GM12874 (cell line): ENCODE measurements around the gene CHAC2.
A peak's percentile ranks its signal among the peaks of the same experiment; 100 is the strongest.

Experiments
- TF ChIP-seq, protein P1 (sequence below): IDR thresholded peaks from 2 replicates; pipeline ENCODE4 v1.5.1; 2011; ENCODE audit warnings: low read depth, mild to moderate bottlenecking, control low read depth, low read length, moderate library complexity; ENCODE audit not compliant: insufficient read depth

The CHAC2 gene

GRCh38 chr2:53819634-53820033, 52.0 kb downstream of the CHAC2 start:
- TF ChIP-seq, protein P1, sequence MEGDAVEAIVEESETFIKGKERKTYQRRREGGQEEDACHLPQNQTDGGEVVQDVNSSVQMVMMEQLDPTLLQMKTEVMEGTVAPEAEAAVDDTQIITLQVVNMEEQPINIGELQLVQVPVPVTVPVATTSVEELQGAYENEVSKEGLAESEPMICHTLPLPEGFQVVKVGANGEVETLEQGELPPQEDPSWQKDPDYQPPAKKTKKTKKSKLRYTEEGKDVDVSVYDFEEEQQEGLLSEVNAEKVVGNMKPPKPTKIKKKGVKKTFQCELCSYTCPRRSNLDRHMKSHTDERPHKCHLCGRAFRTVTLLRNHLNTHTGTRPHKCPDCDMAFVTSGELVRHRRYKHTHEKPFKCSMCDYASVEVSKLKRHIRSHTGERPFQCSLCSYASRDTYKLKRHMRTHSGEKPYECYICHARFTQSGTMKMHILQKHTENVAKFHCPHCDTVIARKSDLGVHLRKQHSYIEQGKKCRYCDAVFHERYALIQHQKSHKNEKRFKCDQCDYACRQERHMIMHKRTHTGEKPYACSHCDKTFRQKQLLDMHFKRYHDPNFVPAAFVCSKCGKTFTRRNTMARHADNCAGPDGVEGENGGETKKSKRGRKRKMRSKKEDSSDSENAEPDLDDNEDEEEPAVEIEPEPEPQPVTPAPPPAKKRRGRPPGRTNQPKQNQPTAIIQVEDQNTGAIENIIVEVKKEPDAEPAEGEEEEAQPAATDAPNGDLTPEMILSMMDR = no peak

DNA sequence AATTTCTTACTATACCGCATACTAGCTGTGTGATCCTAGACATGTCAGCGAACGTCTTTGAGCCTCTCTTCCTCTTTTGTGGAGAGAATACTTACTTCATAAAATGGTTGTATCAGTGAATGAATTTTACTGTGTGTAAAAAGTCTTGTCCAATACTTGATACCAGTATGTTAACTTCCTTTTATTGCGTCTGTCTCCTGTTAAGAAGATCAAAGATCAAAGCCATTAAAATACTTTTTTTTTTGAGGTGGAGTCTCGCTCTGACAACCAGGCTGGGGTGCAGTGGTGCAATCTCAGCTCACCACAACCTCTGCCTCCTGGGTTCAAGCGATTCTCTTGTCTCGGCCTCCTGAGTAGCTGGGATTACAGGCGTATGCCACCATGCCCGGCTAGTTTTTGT, 52.4 kb downstream of the CHAC2 start:
- TF ChIP-seq, protein P1 = no peak

GRCh38 chr2:53820711-53821110, 53.1 kb downstream of the CHAC2 start:
- TF ChIP-seq, protein P1 = no peak

DNA sequence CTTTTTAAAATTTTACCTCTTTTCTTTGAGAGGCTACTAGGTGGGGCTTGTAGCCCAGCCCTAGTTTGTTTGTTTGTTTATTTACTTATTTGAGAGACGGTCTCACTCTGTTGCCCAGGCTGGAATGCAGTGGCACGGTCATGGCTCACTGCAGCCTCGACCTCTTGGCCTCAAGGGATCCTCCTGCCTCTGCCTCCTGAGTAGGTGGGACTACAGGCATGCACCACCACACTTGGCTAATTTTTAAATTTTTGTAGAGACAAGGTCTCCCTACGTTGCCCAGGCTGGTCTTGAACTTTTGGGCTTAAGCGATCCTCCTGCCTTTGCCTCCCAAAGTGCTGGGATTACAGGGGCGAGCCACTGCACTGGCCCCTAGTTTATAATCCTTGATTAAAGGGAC, 54.2 kb downstream of the CHAC2 start:
- TF ChIP-seq, protein P1 = no peak

DNA sequence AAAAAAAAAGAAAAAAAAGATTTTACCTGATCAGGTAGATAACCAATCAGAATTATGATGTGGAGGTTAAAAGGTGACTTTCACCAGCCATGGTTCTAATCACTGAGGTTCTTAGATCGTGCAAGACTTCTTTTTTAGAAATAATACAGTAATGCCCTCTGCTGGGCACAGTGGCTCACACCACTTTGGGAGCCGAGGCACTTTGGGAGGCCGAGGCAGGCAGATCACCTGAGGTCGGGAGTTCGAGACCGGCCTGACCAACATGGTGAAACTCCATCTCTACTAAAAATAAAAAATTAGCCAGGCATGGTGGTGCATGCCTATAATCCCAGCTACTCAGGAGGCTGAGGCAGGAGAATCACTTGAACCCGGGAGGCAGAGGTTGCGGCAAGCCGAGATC, 56.0 kb downstream of the CHAC2 start:
- TF ChIP-seq, protein P1 = 0 out of 2 replicates have a peak, but pooled peaks have one; percentile 6
